Left ventricle myocardium inferior (tissue), 1 donor: Measurements from ENCODE around the gene CCDC86. TPM values are rescaled to one million over a fixed set of nuclear protein-coding genes. Genes with fewer than 3 reads are reported as not detected.

Experiments
- DNase-seq: peaks from one replicate; pipeline ENCODE4 v3.0.0-alpha.2; 2020
- H3K27ac ChIP-seq: fragments of 200-600 bp; replicated peaks from 2 replicates; pipeline ENCODE4 v1.8.0; 2021
- H3K27me3 ChIP-seq: fragments of 200-600 bp; 2 replicates; pipeline ENCODE4 v1.8.0; 2021; ENCODE audit warnings: low read depth
- H3K36me3 ChIP-seq: fragments of 200-600 bp; 2 replicates; pipeline ENCODE4 v1.8.0; 2021
- H3K4me1 ChIP-seq: fragments of 200-600 bp; 2 replicates; pipeline ENCODE4 v1.8.0; 2021
- H3K4me3 ChIP-seq: fragments of 200-600 bp; 2 replicates; pipeline ENCODE4 v1.8.0; 2021; ENCODE audit warnings: mild to moderate bottlenecking, moderate library complexity
- H3K9me3 ChIP-seq: fragments of 200-600 bp; replicated peaks from 2 replicates; pipeline ENCODE4 v1.8.0; 2021
- intact Hi-C: fragments of 100-400 bp; cut with micrococcal nuclease; formaldehyde crosslinking; loops from one replicate; pipeline ENCODE4 v1.11.0; 2022
- total RNA-seq: library from RNA; stranded (reverse); fragmentation: NEBNext Ultra II Directional; extraction: Animal tissue kit (Norgen Biotek cat#: 25700); gene quantifications from one replicate; pipeline ENCODE4 v1.2.1, GENCODE V29; 2021
- TF ChIP-seq, protein P1 (sequence below): fragments of 200-600 bp; IDR thresholded peaks from 2 replicates; pipeline ENCODE4 v1.8.0; 2021; ENCODE audit warnings: antibody characterized with exemption, mild to moderate bottlenecking, borderline replicate concordance
- donor health status: DM: no; HTN: yes; CAD: no; lungs with severe emphysema.

Gene CCDC86
- total RNA-seq, 1 donor from 2014 or later: 9.3 TPM

GRCh38 chr11:60847281-60847680 lies 5.4 kb downstream of the CCDC86 start:
- intact Hi-C loops: no loop called here
- TF ChIP-seq, protein P1, sequence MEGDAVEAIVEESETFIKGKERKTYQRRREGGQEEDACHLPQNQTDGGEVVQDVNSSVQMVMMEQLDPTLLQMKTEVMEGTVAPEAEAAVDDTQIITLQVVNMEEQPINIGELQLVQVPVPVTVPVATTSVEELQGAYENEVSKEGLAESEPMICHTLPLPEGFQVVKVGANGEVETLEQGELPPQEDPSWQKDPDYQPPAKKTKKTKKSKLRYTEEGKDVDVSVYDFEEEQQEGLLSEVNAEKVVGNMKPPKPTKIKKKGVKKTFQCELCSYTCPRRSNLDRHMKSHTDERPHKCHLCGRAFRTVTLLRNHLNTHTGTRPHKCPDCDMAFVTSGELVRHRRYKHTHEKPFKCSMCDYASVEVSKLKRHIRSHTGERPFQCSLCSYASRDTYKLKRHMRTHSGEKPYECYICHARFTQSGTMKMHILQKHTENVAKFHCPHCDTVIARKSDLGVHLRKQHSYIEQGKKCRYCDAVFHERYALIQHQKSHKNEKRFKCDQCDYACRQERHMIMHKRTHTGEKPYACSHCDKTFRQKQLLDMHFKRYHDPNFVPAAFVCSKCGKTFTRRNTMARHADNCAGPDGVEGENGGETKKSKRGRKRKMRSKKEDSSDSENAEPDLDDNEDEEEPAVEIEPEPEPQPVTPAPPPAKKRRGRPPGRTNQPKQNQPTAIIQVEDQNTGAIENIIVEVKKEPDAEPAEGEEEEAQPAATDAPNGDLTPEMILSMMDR: no peak
- Histone ChIP-seq H3K4me3 (no peak overlapping the region), H3K36me3 (peaks cover 45% of the 10 kb centered on the region), H3K27ac (no peak overlapping the region), H3K27me3 (peaks cover 1% of the 10 kb centered on the region), H3K4me1 (peaks cover 28% of the 10 kb centered on the region), H3K9me3 (no peaks in the 10 kb centered on the region)
- DNase-seq: no peak

DNA sequence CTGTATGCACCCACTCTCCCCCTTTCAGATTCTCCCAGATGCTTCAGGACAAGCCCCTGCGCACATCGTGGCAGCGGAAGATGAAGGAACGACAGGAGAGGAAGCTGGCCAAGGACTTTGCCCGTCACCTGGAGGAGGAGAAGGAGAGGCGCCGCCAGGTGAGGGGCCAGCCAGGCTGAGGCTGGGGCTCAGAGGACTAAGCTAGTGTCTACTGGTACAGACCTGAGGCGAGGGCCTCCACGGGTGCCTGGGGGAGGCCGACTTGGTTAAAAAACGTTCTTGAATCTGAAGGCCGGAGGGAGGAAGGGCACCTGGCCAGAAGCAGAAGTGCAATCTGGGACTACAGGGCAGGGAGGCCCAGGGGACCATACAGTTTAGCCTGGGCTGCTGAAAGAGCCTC lies 6.0 kb downstream of the CCDC86 start:
- Histone ChIP-seq H3K4me3 (no peak overlapping the region), H3K27ac (peak overlapping the region; percentile 16), H3K36me3 (peaks cover 50% of the 10 kb centered on the region), H3K9me3 (no peaks in the 10 kb centered on the region), H3K27me3 (peaks cover 8% of the 10 kb centered on the region), H3K4me1 (peaks cover 21% of the 10 kb centered on the region)
- TF ChIP-seq, protein P1: no peak
- DNase-seq: no peak
- intact Hi-C loops: no loop called here

GRCh38 chr11:60848714-60849151 lies 6.8 kb downstream of the CCDC86 start:
- Histone ChIP-seq H3K4me1 (peaks cover 13% of the 10 kb centered on the region), H3K4me3 (no peak overlapping the region), H3K27me3 (peaks cover 13% of the 10 kb centered on the region), H3K36me3 (peaks cover 50% of the 10 kb centered on the region), H3K9me3 (no peaks in the 10 kb centered on the region), H3K27ac (peak overlapping the region; percentile 16)
- TF ChIP-seq, protein P1: no peak
- DNase-seq: no peak
- intact Hi-C loops: no loop called here

DNA sequence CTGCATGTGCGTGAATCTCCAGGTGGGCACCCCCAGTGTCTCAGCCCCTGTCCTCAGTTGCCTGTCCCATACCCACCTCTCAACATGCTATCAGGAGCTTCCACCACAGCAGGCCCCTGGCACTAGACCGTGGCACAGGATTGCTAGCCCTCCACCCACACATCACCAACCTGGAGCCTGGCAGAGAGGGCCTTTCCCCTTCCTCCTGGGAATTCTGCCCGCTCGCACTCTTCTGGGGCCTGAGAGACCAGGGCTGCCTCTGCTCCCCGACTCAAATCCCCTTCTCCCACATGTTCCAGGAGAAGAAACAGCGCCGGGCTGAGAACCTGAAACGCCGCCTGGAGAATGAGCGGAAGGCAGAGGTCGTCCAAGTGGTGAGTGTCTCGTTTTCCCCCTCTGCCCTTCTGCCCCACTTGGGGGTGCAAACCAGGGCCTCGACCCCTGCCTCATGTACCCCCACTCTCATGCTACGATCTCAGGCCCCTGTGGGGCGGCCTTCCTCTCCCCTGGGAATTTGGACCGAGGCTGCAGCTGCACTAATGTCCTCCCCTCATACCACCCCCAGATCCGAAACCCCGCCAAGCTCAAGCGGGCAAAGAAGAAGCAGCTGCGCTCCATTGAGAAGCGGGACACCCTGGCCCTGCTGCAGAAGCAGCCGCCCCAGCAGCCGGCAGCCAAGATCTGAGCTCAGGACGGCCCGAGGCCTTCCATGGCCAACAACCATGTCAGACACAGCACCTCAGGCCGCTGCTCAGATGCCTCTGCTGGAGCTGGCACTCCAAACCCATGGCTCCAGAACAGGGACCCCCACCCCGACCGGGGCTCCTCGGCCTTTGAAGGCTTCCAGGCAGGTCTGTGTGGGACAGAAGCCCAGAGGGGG lies 8.0 kb downstream of the CCDC86 start:
- Histone ChIP-seq H3K4me1 (peaks cover 2% of the 10 kb centered on the region), H3K27ac (no peak overlapping the region), H3K4me3 (no peak overlapping the region), H3K36me3 (peaks cover 50% of the 10 kb centered on the region), H3K27me3 (peaks cover 13% of the 10 kb centered on the region), H3K9me3 (no peaks in the 10 kb centered on the region)
- TF ChIP-seq, protein P1: no peak
- no peak for DNase-seq
- intact Hi-C loops: no loop called here

GRCh38 chr11:60851327-60852104 lies 9.6 kb downstream of the CCDC86 start:
- Histone ChIP-seq H3K4me1 (no peaks in the 10 kb centered on the region), H3K4me3 (no peak overlapping the region), H3K27ac (no peak overlapping the region), H3K9me3 (no peaks in the 10 kb centered on the region), H3K27me3 (peaks cover 13% of the 10 kb centered on the region), H3K36me3 (peaks cover 50% of the 10 kb centered on the region)
- no peak for DNase-seq
- TF ChIP-seq, protein P1: no peak
- intact Hi-C loops: no loop called here
